OCI-LY3 (cell line): ENCODE data around the gene PDXK.

ENCODE experiments used
- H2AFZ ChIP-seq: fragments of 200-600, 300-600 bp; shearing (Covaris generic); 2 replicates; pipeline ENCODE4 v1.6.0; 2014; ENCODE audit warnings: antibody characterized with exemption, low read depth, low read length
- H3K27ac ChIP-seq: fragments of 200-600, 300-600 bp; sonication (generic); 2 replicates; pipeline ENCODE4 v1.5.1; 2014; ENCODE audit warnings: mild to moderate bottlenecking, low read length, moderate library complexity, mixed read lengths
- H3K27me3 ChIP-seq: fragments of 200-600, 300-600 bp; sonication (generic); 2 replicates; pipeline ENCODE4 v1.6.1; 2014; ENCODE audit warnings: low read depth, low read length, mixed read lengths
- H3K36me3 ChIP-seq: fragments of 200-600, 300-600 bp; sonication (generic); replicated peaks from 2 replicates; pipeline ENCODE3; 2014; ENCODE audit warnings: low read depth, low read length, mixed read lengths
- H3K4me1 ChIP-seq: fragments of 300-600, 200-600 bp; sonication (generic); 2 replicates; pipeline ENCODE4 v1.6.1; 2014; ENCODE audit warnings: low read length, mixed read lengths
- H3K4me2 ChIP-seq: fragments of 200-600, 300-600 bp; sonication (generic); 2 replicates; pipeline ENCODE4 v1.6.1; 2014; ENCODE audit warnings: low read length, mixed read lengths
- H3K4me3 ChIP-seq: fragments of 300-600, 200-600 bp; sonication (generic); 2 replicates; pipeline ENCODE4 v1.5.1; 2014; ENCODE audit warnings: antibody characterized with exemption, mild to moderate bottlenecking, low read length, moderate library complexity
- H3K79me2 ChIP-seq: fragments of 300-600, 200-600 bp; shearing (Covaris generic); 2 replicates; pipeline ENCODE4 v1.6.1; 2014; ENCODE audit warnings: mild to moderate bottlenecking, low read length, mixed read lengths
- H3K9ac ChIP-seq: fragments of 300-600, 200-600 bp; shearing (Covaris generic); 2 replicates; pipeline ENCODE4 v1.6.0; 2014; ENCODE audit warnings: mild to moderate bottlenecking, low read length, moderate library complexity
- H3K9me3 ChIP-seq: fragments of 200-600, 300-600 bp; shearing (Covaris generic); 2 replicates; pipeline ENCODE4 v1.6.1; 2014; ENCODE audit warnings: low read length, mixed read lengths; ENCODE audit not compliant: insufficient read depth
- H4K20me1 ChIP-seq: fragments of 200-600, 300-600 bp; sonication (generic); 2 replicates; pipeline ENCODE4 v1.6.1; 2016; ENCODE audit warnings: low read length, mixed read lengths; ENCODE audit not compliant: insufficient read depth
- CTCF ChIP-seq: fragments of 200-600, 300-600 bp; sonication (generic); IDR thresholded peaks from 2 replicates; pipeline ENCODE4 v1.5.1; 2014; ENCODE audit warnings: antibody characterized with exemption, low read length, low read depth
- EZH2phosphoT487 ChIP-seq: fragments of 200-600 bp; shearing (Covaris generic); IDR thresholded peaks from 2 replicates; pipeline ENCODE4 v1.6.1; 2018; ENCODE audit warnings: antibody characterized with exemption, mixed run types, low read depth

Gene PDXK

GRCh38 chr21:43767498-43767983 is 48.6 kb downstream of the PDXK start:
- Histone ChIP-seq H3K79me2 (no peaks in the 10 kb centered on the region), H4K20me1 (no peaks in the 10 kb centered on the region), H3K4me3 (no peak overlapping the region), H3K36me3 (peaks cover 2% of the 10 kb centered on the region), H3K9ac (no peak overlapping the region), H3K4me2 (no peak overlapping the region), H2AFZ (no peak overlapping the region), H3K27me3 (no peaks in the 10 kb centered on the region), H3K4me1 (no peaks in the 10 kb centered on the region), H3K27ac (no peak overlapping the region), H3K9me3 (no peaks in the 10 kb centered on the region)
- TF ChIP-seq CTCF (no peak), EZH2phosphoT487 (no peak)

- Histone ChIP-seq H3K9ac (no peak overlapping the region), H3K4me3 (no peak overlapping the region), H4K20me1 (no peaks in the 10 kb centered on the region), H2AFZ (no peak overlapping the region), H3K4me2 (no peak overlapping the region), H3K36me3 (peaks cover 3% of the 10 kb centered on the region), H3K4me1 (no peaks in the 10 kb centered on the region), H3K9me3 (no peaks in the 10 kb centered on the region), H3K27ac (no peak overlapping the region), H3K27me3 (no peaks in the 10 kb centered on the region), H3K79me2 (no peaks in the 10 kb centered on the region)
- TF ChIP-seq EZH2phosphoT487 (no peak), CTCF (no peak)
Observed at GRCh38 chr21:43767984-43768867, 49.3 kb downstream of the PDXK start.

GRCh38 chr21:43768868-43769167 is 49.9 kb downstream of the PDXK start:
- Histone ChIP-seq H3K4me1 (no peaks in the 10 kb centered on the region), H3K9ac (no peak overlapping the region), H3K27me3 (no peaks in the 10 kb centered on the region), H4K20me1 (no peaks in the 10 kb centered on the region), H3K79me2 (no peaks in the 10 kb centered on the region), H2AFZ (no peak overlapping the region), H3K27ac (no peak overlapping the region), H3K4me3 (no peak overlapping the region), H3K4me2 (no peak overlapping the region), H3K9me3 (no peaks in the 10 kb centered on the region), H3K36me3 (peaks cover 3% of the 10 kb centered on the region)
- TF ChIP-seq CTCF (no peak), EZH2phosphoT487 (no peak)

- H3K4me1 ChIP-seq, result no peaks in the 10 kb centered on the region
- no peaks in the 10 kb centered on the region for H3K27me3 ChIP-seq
- H3K9ac ChIP-seq, result no peak overlapping the region
- no peaks in the 10 kb centered on the region for H4K20me1 ChIP-seq
- TF ChIP-seq EZH2phosphoT487, result no peak
- TF ChIP-seq CTCF, result no peak
- peaks cover 3% of the 10 kb centered on the region for H3K36me3 ChIP-seq
- H3K4me3 ChIP-seq, result no peak overlapping the region
- H2AFZ ChIP-seq, result no peak overlapping the region
- no peaks in the 10 kb centered on the region for H3K79me2 ChIP-seq
- no peak overlapping the region for H3K27ac ChIP-seq
- H3K4me2 ChIP-seq, result no peak overlapping the region
- no peaks in the 10 kb centered on the region for H3K9me3 ChIP-seq
Observed at GRCh38 chr21:43769325-43769958, 50.5 kb downstream of the PDXK start.
